ENCODE data around the gene MAD1L1.
"Not testable (repeated sequence)": the region's sequence is repeated elsewhere in the genome, so short reads cannot be mapped to it uniquely, and the experiment has no call there.

The MAD1L1 gene

GRCh38 chr7:1839701-1840100, 393.0 kb downstream of the MAD1L1 start:
- Histone ChIP-seq H3K9me3 (ENCODE audit: insufficient read depth, low read depth, low read length) (peaks cover 4% of the 10 kb centered on the region), H3K27ac (ENCODE audit: low read depth, low read length) (no peak overlapping the region), H3K4ac (ENCODE audit: low read depth, low read length) (no peak overlapping the region), H3K4me3 (ENCODE audit: low read depth, low read length) (no peak overlapping the region), H2AK5ac (ENCODE audit: low read length) (no peak overlapping the region), H2BK12ac (ENCODE audit: low read length) (no peak overlapping the region), H2AFZ (ENCODE audit: insufficient read depth, low read length, poor library complexity) (no peak overlapping the region), H3K79me1 (ENCODE audit: low read length) (no peaks in the 10 kb centered on the region), H4K8ac (ENCODE audit: low read depth, low read length) (no peak overlapping the region), H2BK120ac (ENCODE audit: insufficient read depth, low read length, poor library complexity) (no peak overlapping the region), H3K79me2 (ENCODE audit: control insufficient read depth, insufficient read depth, low read length, poor library complexity) (no peaks in the 10 kb centered on the region), H4K91ac (ENCODE audit: low read depth, low read length) (no peak overlapping the region), H3K4me1 (ENCODE audit: control insufficient read depth in 1 of 2, insufficient read depth in 2 of 2, low read length in 2 of 2) (no peaks in the 10 kb centered on the region), H3K18ac (ENCODE audit: low read length) (no peak overlapping the region), H2BK5ac (ENCODE audit: low read depth, low read length, poor library complexity) (no peak overlapping the region), H3K27me3 (ENCODE audit: insufficient read depth, low read length) (no peaks in the 10 kb centered on the region), H3K36me3 (ENCODE audit: control insufficient read depth in 1 of 2, insufficient read depth in 2 of 2, low read length in 2 of 2) (peaks cover 0 to under 1% of the 10 kb centered on the region in 2 experiments), H3K4me2 (ENCODE audit: low read length) (no peak overlapping the region), H3K9ac (ENCODE audit: low read length) (no peak overlapping the region), H3K23ac (ENCODE audit: low read length) (no peak overlapping the region), H4K12ac (ENCODE audit: low read depth, low read length) (no peak overlapping the region), H3K14ac (ENCODE audit: low read length) (no peak overlapping the region)
- no CpG with 5 or more reads among the region's 14 CpGs for WGBS (ENCODE audit: extremely low coverage, insufficient coverage, insufficient read length)
- DNase-seq: no peak

- not testable (repeated sequence) for H2BK5ac ChIP-seq (ENCODE audit: low read depth, low read length, poor library complexity)
Measured at GRCh38 chr7:1838911-1839531, 393.7 kb downstream of the MAD1L1 start.

GRCh38 chr7:1838544-1838872, 394.2 kb downstream of the MAD1L1 start:
- H3K27ac ChIP-seq (ENCODE audit: low read depth, low read length); H3K9me3 ChIP-seq (ENCODE audit: insufficient read depth, low read depth, low read length); H3K36me3 ChIP-seq (ENCODE audit: control insufficient read depth in 1 of 2, insufficient read depth in 2 of 2, low read length in 2 of 2); H3K14ac ChIP-seq (ENCODE audit: low read length); H2BK5ac ChIP-seq (ENCODE audit: low read depth, low read length, poor library complexity); H3K27me3 ChIP-seq (ENCODE audit: insufficient read depth, low read length); H3K79me2 ChIP-seq (ENCODE audit: control insufficient read depth, insufficient read depth, low read length, poor library complexity); H3K4me1 ChIP-seq (ENCODE audit: control insufficient read depth in 1 of 2, insufficient read depth in 2 of 2, low read length in 2 of 2); H2AFZ ChIP-seq (ENCODE audit: insufficient read depth, low read length, poor library complexity); H2BK120ac ChIP-seq (ENCODE audit: insufficient read depth, low read length, poor library complexity); H3K4ac ChIP-seq (ENCODE audit: low read depth, low read length); DNase-seq; H2BK12ac ChIP-seq (ENCODE audit: low read length); H3K4me2 ChIP-seq (ENCODE audit: low read length); H3K79me1 ChIP-seq (ENCODE audit: low read length); H2AK5ac ChIP-seq (ENCODE audit: low read length); H3K9ac ChIP-seq (ENCODE audit: low read length); H4K8ac ChIP-seq (ENCODE audit: low read depth, low read length); H3K4me3 ChIP-seq (ENCODE audit: low read depth, low read length); H4K91ac ChIP-seq (ENCODE audit: low read depth, low read length); H3K18ac ChIP-seq (ENCODE audit: low read length); H3K23ac ChIP-seq (ENCODE audit: low read length); H4K12ac ChIP-seq (ENCODE audit: low read depth, low read length): not testable (repeated sequence)
- no CpG with 5 or more reads among the region's 13 CpGs for WGBS (ENCODE audit: extremely low coverage, insufficient coverage, insufficient read length)

More at GRCh38 chr7:1838911-1839531, 393.7 kb downstream of the MAD1L1 start:
- not testable (repeated sequence) for H2BK12ac ChIP-seq (ENCODE audit: low read length); H2AK5ac ChIP-seq (ENCODE audit: low read length); H3K4ac ChIP-seq (ENCODE audit: low read depth, low read length); H3K79me1 ChIP-seq (ENCODE audit: low read length); H3K79me2 ChIP-seq (ENCODE audit: control insufficient read depth, insufficient read depth, low read length, poor library complexity); H4K91ac ChIP-seq (ENCODE audit: low read depth, low read length); H3K18ac ChIP-seq (ENCODE audit: low read length); H3K27me3 ChIP-seq (ENCODE audit: insufficient read depth, low read length); H3K9ac ChIP-seq (ENCODE audit: low read length); H3K14ac ChIP-seq (ENCODE audit: low read length); H3K9me3 ChIP-seq (ENCODE audit: insufficient read depth, low read depth, low read length); H3K4me2 ChIP-seq (ENCODE audit: low read length); H3K4me3 ChIP-seq (ENCODE audit: low read depth, low read length); H3K36me3 ChIP-seq (ENCODE audit: control insufficient read depth in 1 of 2, insufficient read depth in 2 of 2, low read length in 2 of 2); H3K4me1 ChIP-seq (ENCODE audit: control insufficient read depth in 1 of 2, insufficient read depth in 2 of 2, low read length in 2 of 2); DNase-seq; H2AFZ ChIP-seq (ENCODE audit: insufficient read depth, low read length, poor library complexity); H4K12ac ChIP-seq (ENCODE audit: low read depth, low read length); H4K8ac ChIP-seq (ENCODE audit: low read depth, low read length); H3K27ac ChIP-seq (ENCODE audit: low read depth, low read length); H3K23ac ChIP-seq (ENCODE audit: low read length); H2BK120ac ChIP-seq (ENCODE audit: insufficient read depth, low read length, poor library complexity)
- WGBS (ENCODE audit: extremely low coverage, insufficient coverage, insufficient read length): no CpG with 5 or more reads among the region's 21 CpGs

GRCh38 chr7:1837696-1838543, 394.8 kb downstream of the MAD1L1 start:
- H4K91ac ChIP-seq (ENCODE audit: low read depth, low read length); H3K79me2 ChIP-seq (ENCODE audit: control insufficient read depth, insufficient read depth, low read length, poor library complexity); H2BK12ac ChIP-seq (ENCODE audit: low read length); H3K27ac ChIP-seq (ENCODE audit: low read depth, low read length); H3K4me2 ChIP-seq (ENCODE audit: low read length); DNase-seq; H3K14ac ChIP-seq (ENCODE audit: low read length); H3K27me3 ChIP-seq (ENCODE audit: insufficient read depth, low read length); H4K8ac ChIP-seq (ENCODE audit: low read depth, low read length); H2AK5ac ChIP-seq (ENCODE audit: low read length); H3K9ac ChIP-seq (ENCODE audit: low read length); H3K79me1 ChIP-seq (ENCODE audit: low read length); H2AFZ ChIP-seq (ENCODE audit: insufficient read depth, low read length, poor library complexity); H3K4me3 ChIP-seq (ENCODE audit: low read depth, low read length); H3K23ac ChIP-seq (ENCODE audit: low read length); H2BK5ac ChIP-seq (ENCODE audit: low read depth, low read length, poor library complexity); H3K4ac ChIP-seq (ENCODE audit: low read depth, low read length); H3K9me3 ChIP-seq (ENCODE audit: insufficient read depth, low read depth, low read length); H3K4me1 ChIP-seq (ENCODE audit: control insufficient read depth in 1 of 2, insufficient read depth in 2 of 2, low read length in 2 of 2); H3K18ac ChIP-seq (ENCODE audit: low read length); H2BK120ac ChIP-seq (ENCODE audit: insufficient read depth, low read length, poor library complexity); H4K12ac ChIP-seq (ENCODE audit: low read depth, low read length); H3K36me3 ChIP-seq (ENCODE audit: control insufficient read depth in 1 of 2, insufficient read depth in 2 of 2, low read length in 2 of 2): not testable (repeated sequence)
- WGBS (ENCODE audit: extremely low coverage, insufficient coverage, insufficient read length): no CpG with 5 or more reads among the region's 31 CpGs

Measured in trophoblast cell (in vitro differentiated cells and primary cell).